Measurements from ENCODE around the gene DRD2. TPM values are rescaled to one million over a fixed set of nuclear protein-coding genes. Genes with fewer than 3 reads are reported as not detected.

DRD2 gene
- total RNA-seq, 2 experiments from 2014 or later, result not detected

GRCh38 chr11:113474362-113475159, 637 bp downstream of the DRD2 start:
- Mint-ChIP-seq H3K4me3 (no peak overlapping the region), H3K36me3 (ENCODE audit: low read depth) (no peaks in the 10 kb centered on the region), H3K27ac (no peak overlapping the region), H3K27me3 (ENCODE audit: low read depth) (peaks cover 50% of the 10 kb centered on the region), H3K4me1 (ENCODE audit: low read depth) (peaks cover 7% of the 10 kb centered on the region), H3K9me3 (no peaks in the 10 kb centered on the region)
- peak; percentile 76 for DNase-seq
- intact Hi-C loops (cut with micrococcal nuclease), result no loop called here
- CTCF ChIA-PET, result no interaction called here

- no peaks in the 10 kb centered on the region for H3K9me3 Mint-ChIP-seq
- intact Hi-C loops (cut with micrococcal nuclease), result no loop called here
- no peak for DNase-seq
- H3K27me3 Mint-ChIP-seq (ENCODE audit: low read depth), result peaks cover 50% of the 10 kb centered on the region
- no peak overlapping the region for H3K27ac Mint-ChIP-seq
- no peak overlapping the region for H3K4me3 Mint-ChIP-seq
- H3K36me3 Mint-ChIP-seq (ENCODE audit: low read depth), result no peaks in the 10 kb centered on the region
- H3K4me1 Mint-ChIP-seq (ENCODE audit: low read depth), result peaks cover 7% of the 10 kb centered on the region
- CTCF ChIA-PET, result no interaction called here
Measured at GRCh38 chr11:113473983-113474361, 1.2 kb downstream of the DRD2 start.

GRCh38 chr11:113472471-113472870, 2.7 kb downstream of the DRD2 start:
- H3K27me3 Mint-ChIP-seq (ENCODE audit: low read depth), result peaks cover 42% of the 10 kb centered on the region
- intact Hi-C loops (cut with micrococcal nuclease), result no loop called here

GRCh38 chr11:113470233-113470632, 5.0 kb downstream of the DRD2 start:
- Mint-ChIP-seq H3K27ac (no peak overlapping the region), H3K4me3 (no peak overlapping the region), H3K27me3 (ENCODE audit: low read depth) (peaks cover 28% of the 10 kb centered on the region), H3K4me1 (ENCODE audit: low read depth) (peaks cover 3% of the 10 kb centered on the region), H3K9me3 (no peaks in the 10 kb centered on the region), H3K36me3 (ENCODE audit: low read depth) (no peaks in the 10 kb centered on the region)
- intact Hi-C loops (cut with micrococcal nuclease), result no loop called here
- CTCF ChIA-PET, result no interaction called here
- no peak for DNase-seq

More at GRCh38 chr11:113472471-113472870, 2.7 kb downstream of the DRD2 start:
- Mint-ChIP-seq H3K36me3 (ENCODE audit: low read depth) (no peaks in the 10 kb centered on the region), H3K4me1 (ENCODE audit: low read depth) (peaks cover 7% of the 10 kb centered on the region), H3K27ac (no peak overlapping the region), H3K4me3 (no peak overlapping the region), H3K9me3 (no peaks in the 10 kb centered on the region)
- CTCF ChIA-PET, result no interaction called here
- DNase-seq, result no peak

- Mint-ChIP-seq H3K27ac (no peak overlapping the region), H3K27me3 (ENCODE audit: low read depth) (peaks cover 26% of the 10 kb centered on the region), H3K9me3 (no peaks in the 10 kb centered on the region), H3K36me3 (ENCODE audit: low read depth) (no peaks in the 10 kb centered on the region), H3K4me3 (no peak overlapping the region), H3K4me1 (ENCODE audit: low read depth) (no peaks in the 10 kb centered on the region)
- DNase-seq, result no peak
- CTCF ChIA-PET, result no interaction called here
- intact Hi-C loops (cut with micrococcal nuclease), result no loop called here
Measured at GRCh38 chr11:113468726-113469345, 6.4 kb downstream of the DRD2 start.

- H3K9me3 Mint-ChIP-seq, result no peaks in the 10 kb centered on the region
- no peak for DNase-seq
- peaks cover 24% of the 10 kb centered on the region for H3K27me3 Mint-ChIP-seq (ENCODE audit: low read depth)
- no peaks in the 10 kb centered on the region for H3K36me3 Mint-ChIP-seq (ENCODE audit: low read depth)
- H3K4me1 Mint-ChIP-seq (ENCODE audit: low read depth), result no peaks in the 10 kb centered on the region
- intact Hi-C loops (cut with micrococcal nuclease), result no loop called here
- no peak overlapping the region for H3K27ac Mint-ChIP-seq
- no peak overlapping the region for H3K4me3 Mint-ChIP-seq
- CTCF ChIA-PET, result no interaction called here
Measured at GRCh38 chr11:113467545-113467944, 7.7 kb downstream of the DRD2 start.

- CTCF ChIA-PET, result no interaction called here
- H3K9me3 Mint-ChIP-seq, result no peaks in the 10 kb centered on the region
- no peak overlapping the region for H3K4me3 Mint-ChIP-seq
- DNase-seq, result no peak
- H3K27ac Mint-ChIP-seq, result no peak overlapping the region
- H3K36me3 Mint-ChIP-seq (ENCODE audit: low read depth), result no peaks in the 10 kb centered on the region
- H3K4me1 Mint-ChIP-seq (ENCODE audit: low read depth), result no peaks in the 10 kb centered on the region
- intact Hi-C loops (cut with micrococcal nuclease), result no loop called here
- H3K27me3 Mint-ChIP-seq (ENCODE audit: low read depth), result peaks cover 21% of the 10 kb centered on the region
Measured at GRCh38 chr11:113465786-113466185, 9.4 kb downstream of the DRD2 start.

GRCh38 chr11:113464416-113464815, 10.8 kb downstream of the DRD2 start:
- Mint-ChIP-seq H3K4me1 (ENCODE audit: low read depth) (no peaks in the 10 kb centered on the region), H3K36me3 (ENCODE audit: low read depth) (no peaks in the 10 kb centered on the region), H3K4me3 (no peak overlapping the region), H3K9me3 (no peaks in the 10 kb centered on the region), H3K27ac (no peak overlapping the region), H3K27me3 (ENCODE audit: low read depth) (peaks cover 21% of the 10 kb centered on the region)
- DNase-seq, result no peak
- CTCF ChIA-PET, result no interaction called here
- intact Hi-C loops (cut with micrococcal nuclease), result no loop called here

GRCh38 chr11:113462830-113463229, 12.4 kb downstream of the DRD2 start:
- CTCF ChIA-PET, result no interaction called here
- peaks cover 15% of the 10 kb centered on the region for H3K27me3 Mint-ChIP-seq (ENCODE audit: low read depth)
- H3K4me1 Mint-ChIP-seq (ENCODE audit: low read depth), result no peaks in the 10 kb centered on the region
- H3K36me3 Mint-ChIP-seq (ENCODE audit: low read depth), result no peaks in the 10 kb centered on the region
- DNase-seq, result no peak
- H3K9me3 Mint-ChIP-seq, result no peaks in the 10 kb centered on the region
- H3K27ac Mint-ChIP-seq, result no peak overlapping the region
- intact Hi-C loops (cut with micrococcal nuclease), result no loop called here
- no peak overlapping the region for H3K4me3 Mint-ChIP-seq

- H3K36me3 Mint-ChIP-seq (ENCODE audit: low read depth), result no peaks in the 10 kb centered on the region
- no peak overlapping the region for H3K4me3 Mint-ChIP-seq
- peaks cover 15% of the 10 kb centered on the region for H3K27me3 Mint-ChIP-seq (ENCODE audit: low read depth)
- H3K9me3 Mint-ChIP-seq, result no peaks in the 10 kb centered on the region
- no peak overlapping the region for H3K27ac Mint-ChIP-seq
- CTCF ChIA-PET, result no interaction called here
- DNase-seq, result no peak
- intact Hi-C loops (cut with micrococcal nuclease), result no loop called here
- no peaks in the 10 kb centered on the region for H3K4me1 Mint-ChIP-seq (ENCODE audit: low read depth)
Measured at GRCh38 chr11:113461639-113462038, 13.6 kb downstream of the DRD2 start.

GRCh38 chr11:113460469-113460868, 14.7 kb downstream of the DRD2 start:
- peaks cover 16% of the 10 kb centered on the region for H3K27me3 Mint-ChIP-seq (ENCODE audit: low read depth)
- H3K9me3 Mint-ChIP-seq, result no peaks in the 10 kb centered on the region
- no peak overlapping the region for H3K4me3 Mint-ChIP-seq
- CTCF ChIA-PET, result no interaction called here
- intact Hi-C loops (cut with micrococcal nuclease), result no loop called here
- H3K4me1 Mint-ChIP-seq (ENCODE audit: low read depth), result no peaks in the 10 kb centered on the region
- DNase-seq, result no peak
- H3K27ac Mint-ChIP-seq, result no peak overlapping the region
- H3K36me3 Mint-ChIP-seq (ENCODE audit: low read depth), result no peaks in the 10 kb centered on the region

GRCh38 chr11:113458189-113458588, 17.0 kb downstream of the DRD2 start:
- H3K36me3 Mint-ChIP-seq (ENCODE audit: low read depth), result no peaks in the 10 kb centered on the region
- intact Hi-C loops (cut with micrococcal nuclease), result no loop called here
- H3K27me3 Mint-ChIP-seq (ENCODE audit: low read depth), result peaks cover 12% of the 10 kb centered on the region
- no peak for DNase-seq
- H3K4me1 Mint-ChIP-seq (ENCODE audit: low read depth), result no peaks in the 10 kb centered on the region
- H3K4me3 Mint-ChIP-seq, result no peak overlapping the region
- CTCF ChIA-PET, result no interaction called here
- no peaks in the 10 kb centered on the region for H3K9me3 Mint-ChIP-seq
- no peak overlapping the region for H3K27ac Mint-ChIP-seq

GRCh38 chr11:113457784-113458183, 17.4 kb downstream of the DRD2 start:
- intact Hi-C loops (cut with micrococcal nuclease), result no loop called here
- no peak overlapping the region for H3K27ac Mint-ChIP-seq
- DNase-seq, result no peak
- H3K9me3 Mint-ChIP-seq, result no peaks in the 10 kb centered on the region
- no peaks in the 10 kb centered on the region for H3K36me3 Mint-ChIP-seq (ENCODE audit: low read depth)
- H3K4me3 Mint-ChIP-seq, result no peak overlapping the region
- no peaks in the 10 kb centered on the region for H3K4me1 Mint-ChIP-seq (ENCODE audit: low read depth)
- CTCF ChIA-PET, result no interaction called here
- peaks cover 11% of the 10 kb centered on the region for H3K27me3 Mint-ChIP-seq (ENCODE audit: low read depth)
